Hepatocyte (in vitro differentiated cells): Measurements from ENCODE around the gene RHPN2.

Source experiments
- CTCF ChIP-seq: fragments of 200-600 bp; sonication (generic); IDR thresholded peaks from 2 replicates; pipeline ENCODE4 v1.5.1; 2016; ENCODE audit warnings: antibody characterized with exemption, mild to moderate bottlenecking; ENCODE audit not compliant: poor library complexity
- EZH2 ChIP-seq: fragments of 200-600 bp; sonication (generic); IDR thresholded peaks from 2 replicates; pipeline ENCODE4 v1.6.1; 2016; ENCODE audit warnings: antibody characterized with exemption, mild to moderate bottlenecking, borderline replicate concordance
- EZH2phosphoT487 ChIP-seq: fragments of 200-600 bp; sonication (generic); IDR thresholded peaks from one replicate; pipeline ENCODE4 v1.6.1; 2018; ENCODE audit warnings: antibody characterized with exemption, mild to moderate bottlenecking, low read depth, moderate library complexity; ENCODE audit not compliant: unreplicated experiment, severe bottlenecking

- TF ChIP-seq CTCF (no peak), EZH2 (no peak), EZH2phosphoT487 (no peak)
These were observed 15.6 kb downstream of the RHPN2 start for GRCh38 chr19:33048806-33049676.
